Measurements from ENCODE around the gene TNNT2. TPM values are rescaled to one million over a fixed set of nuclear protein-coding genes. Genes with fewer than 3 reads are reported as not detected.

TNNT2 gene
- total RNA-seq, 1 donor from 2014 or later = not detected

- H3K4me1 Mint-ChIP-seq = no peaks in the 10 kb centered on the region
- H3K4me3 Mint-ChIP-seq = no peak within 1 kb of the TSS
- DNase-seq (ENCODE audit: low read depth, low spot score) = no peak
- H3K27me3 Mint-ChIP-seq (ENCODE audit: low read depth) = peaks cover 36% of the 10 kb centered on the region
- no peaks in the 10 kb centered on the region for H3K36me3 Mint-ChIP-seq (ENCODE audit: low read depth)
- no peak within 1 kb of the TSS for H3K27ac Mint-ChIP-seq (ENCODE audit: unreplicated experiment)
- no peak for TF ChIP-seq CTCF (conservative IDR thresholded peaks at IDR 0.05)
- H3K9me3 Mint-ChIP-seq = no peaks in the 10 kb centered on the region
Observed at GRCh38 chr1:201399018-201399351, 21.5 kb upstream of the TNNT2 start, which contains the start of gene LAD1. LAD1 (minus strand) TSS chr1:201399324; CDS start chr1:201399306, 18 bp downstream.

DNA sequence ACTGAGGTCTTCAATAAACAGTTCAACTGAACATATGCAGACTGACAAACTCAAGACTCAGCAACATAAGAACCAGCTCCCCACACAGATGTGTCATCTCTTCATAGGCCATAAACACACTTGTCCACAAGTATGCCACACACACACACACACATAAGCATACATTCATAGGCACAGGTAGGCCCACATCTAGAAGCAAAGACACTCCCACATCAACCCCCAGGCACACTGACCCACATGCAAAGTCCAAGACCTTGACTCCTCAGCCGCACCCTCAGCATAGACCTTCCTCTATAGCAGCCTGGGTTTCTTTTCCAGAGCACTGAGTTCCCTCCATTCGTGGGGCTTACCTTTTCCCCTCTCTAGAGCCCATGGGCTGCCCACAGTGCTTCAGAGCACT is 20.2 kb upstream of the TNNT2 start:
- Mint-ChIP-seq H3K9me3 (no peaks in the 10 kb centered on the region), H3K27ac (ENCODE audit: unreplicated experiment) (no peak overlapping the region), H3K4me1 (no peaks in the 10 kb centered on the region)

DNA sequence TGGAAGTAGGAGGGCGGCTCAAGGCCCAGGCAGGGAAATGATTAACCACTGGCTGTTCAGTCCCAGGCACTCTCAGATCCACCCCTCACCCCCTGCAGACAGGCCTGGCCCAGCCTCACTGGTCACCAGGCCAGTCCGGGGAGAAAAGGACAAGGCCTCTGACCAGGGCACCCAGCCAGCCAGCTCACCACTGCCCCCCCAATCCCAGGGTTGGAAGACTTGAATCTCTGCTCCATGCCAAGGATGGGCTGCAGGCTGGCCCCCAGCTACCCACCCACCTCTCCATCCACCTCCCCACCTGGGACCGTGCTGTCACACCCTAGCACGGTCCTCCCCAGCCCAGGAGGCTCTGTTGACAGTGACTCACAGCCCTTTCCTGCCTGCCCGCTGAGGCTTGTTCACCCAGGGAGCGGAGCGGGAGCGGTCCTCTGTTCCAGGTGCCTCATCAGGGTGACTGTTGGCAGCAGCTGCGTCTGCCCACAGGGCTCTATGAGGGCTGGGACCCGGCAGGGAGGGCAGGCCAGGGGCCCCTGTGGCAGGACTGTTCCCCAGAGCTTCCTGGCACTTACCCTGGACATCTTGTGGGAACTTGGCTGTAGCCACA is 19.5 kb upstream of the TNNT2 start:
- no peaks in the 10 kb centered on the region for H3K4me1 Mint-ChIP-seq
- no peaks in the 10 kb centered on the region for H3K9me3 Mint-ChIP-seq
- no peaks in the 10 kb centered on the region for H3K36me3 Mint-ChIP-seq (ENCODE audit: low read depth)
- no peak overlapping the region for H3K4me3 Mint-ChIP-seq
- H3K27ac Mint-ChIP-seq (ENCODE audit: unreplicated experiment) = no peak overlapping the region
- peaks cover 48% of the 10 kb centered on the region for H3K27me3 Mint-ChIP-seq (ENCODE audit: low read depth)
- no peak for DNase-seq (ENCODE audit: low read depth, low spot score)
- no peak for TF ChIP-seq CTCF (conservative IDR thresholded peaks at IDR 0.05)

More for the DNA sequence above, 20.2 kb upstream of the TNNT2 start:
- Mint-ChIP-seq H3K27me3 (ENCODE audit: low read depth) (peaks cover 43% of the 10 kb centered on the region), H3K36me3 (ENCODE audit: low read depth) (no peaks in the 10 kb centered on the region), H3K4me3 (no peak overlapping the region)
- TF ChIP-seq CTCF (conservative IDR thresholded peaks at IDR 0.05) = no peak
- no peak for DNase-seq (ENCODE audit: low read depth, low spot score)

GRCh38 chr1:201395936-201396335 is 18.5 kb upstream of the TNNT2 start:
- Mint-ChIP-seq H3K4me1 (no peaks in the 10 kb centered on the region), H3K9me3 (no peaks in the 10 kb centered on the region), H3K27ac (ENCODE audit: unreplicated experiment) (no peak overlapping the region), H3K4me3 (no peak overlapping the region), H3K36me3 (ENCODE audit: low read depth) (no peaks in the 10 kb centered on the region), H3K27me3 (ENCODE audit: low read depth) (peaks cover 48% of the 10 kb centered on the region)
- DNase-seq (ENCODE audit: low read depth, low spot score) = no peak
- no peak for TF ChIP-seq CTCF (conservative IDR thresholded peaks at IDR 0.05)

GRCh38 chr1:201394591-201394990 is 17.1 kb upstream of the TNNT2 start:
- Mint-ChIP-seq H3K27ac (ENCODE audit: unreplicated experiment) (no peak overlapping the region), H3K27me3 (ENCODE audit: low read depth) (peaks cover 48% of the 10 kb centered on the region), H3K36me3 (ENCODE audit: low read depth) (no peaks in the 10 kb centered on the region), H3K4me1 (no peaks in the 10 kb centered on the region), H3K4me3 (no peak overlapping the region), H3K9me3 (no peaks in the 10 kb centered on the region)
- DNase-seq (ENCODE audit: low read depth, low spot score) = no peak
- TF ChIP-seq CTCF (conservative IDR thresholded peaks at IDR 0.05) = no peak
